ENCODE results near the gene CBFA2T3. TPM values are rescaled to one million over a fixed set of nuclear protein-coding genes. Genes with fewer than 3 reads are reported as not detected.
"Not testable (repeated sequence)": the region's sequence is repeated elsewhere in the genome, so short reads cannot be mapped to it uniquely, and the experiment has no call there.

Gene CBFA2T3
- total RNA-seq, 1 experiment from 2014 or later, result not detected

DNA sequence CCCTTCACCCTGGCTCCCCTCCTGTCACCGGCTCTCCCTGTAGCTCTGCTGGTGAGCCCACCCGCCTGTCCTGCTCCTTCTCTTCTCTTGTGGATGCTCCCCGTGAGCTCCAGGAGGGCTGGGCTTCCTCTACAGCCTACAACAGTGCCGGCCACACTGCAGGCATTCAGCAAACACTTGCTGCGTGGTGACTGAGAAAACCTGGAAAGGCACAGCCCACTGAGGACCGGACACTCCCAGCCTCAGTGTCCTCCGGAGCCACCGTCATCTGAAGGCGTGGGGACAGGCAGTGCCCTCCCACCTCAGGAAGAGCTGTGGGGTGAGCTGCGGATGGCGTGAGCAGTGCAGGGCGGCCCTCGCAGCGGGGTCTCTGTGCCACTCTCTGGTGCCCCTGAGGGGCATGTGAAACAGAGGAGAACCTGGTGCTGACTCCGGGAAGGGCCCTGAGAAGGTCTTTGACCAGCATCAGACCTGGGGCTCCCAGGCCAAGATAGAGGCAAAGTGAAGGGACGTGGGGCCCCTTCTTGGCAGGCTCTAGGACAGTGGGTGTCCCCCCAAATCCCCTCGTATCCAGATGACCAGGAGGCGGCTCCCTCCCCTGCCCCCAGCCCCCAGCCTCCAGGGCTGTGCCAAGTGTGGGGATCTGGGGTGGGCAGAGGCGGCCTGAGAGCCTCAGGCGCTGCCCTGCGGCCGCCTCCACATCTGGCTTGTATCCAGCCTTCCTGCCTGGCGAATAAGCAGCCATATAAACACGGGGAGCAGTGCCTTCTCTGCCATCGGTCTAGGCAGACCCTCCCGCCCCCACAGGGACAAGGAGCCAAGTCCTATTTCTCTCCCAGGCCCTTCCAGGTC, 66.5 kb downstream of the CBFA2T3 start:
- no peak for DNase-seq (ENCODE audit: low spot score)

GRCh38 chr16:88909431-88910210, 67.4 kb downstream of the CBFA2T3 start:
- no peak for DNase-seq (ENCODE audit: low spot score)

DNA sequence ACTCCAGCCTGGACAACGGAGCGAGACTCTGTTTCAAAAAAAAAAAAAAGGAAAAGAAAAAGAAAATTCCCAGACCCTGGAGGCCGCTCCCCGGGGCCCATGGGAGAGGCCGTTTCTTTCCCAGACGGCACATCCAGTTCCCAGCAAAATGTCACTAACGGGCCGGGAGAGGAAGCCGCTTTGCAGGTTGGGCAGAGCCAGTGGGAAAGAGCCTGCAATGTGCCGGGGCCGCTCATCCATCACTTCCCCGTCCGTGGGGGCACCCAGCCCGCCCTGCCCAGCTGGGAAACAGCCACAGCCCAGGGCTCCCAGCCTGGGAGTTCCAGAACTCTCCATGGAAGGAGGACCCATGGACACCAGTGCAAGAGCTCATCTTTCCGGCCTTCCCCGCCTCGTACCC, 68.7 kb downstream of the CBFA2T3 start:
- no peak for DNase-seq (ENCODE audit: low spot score)

DNA sequence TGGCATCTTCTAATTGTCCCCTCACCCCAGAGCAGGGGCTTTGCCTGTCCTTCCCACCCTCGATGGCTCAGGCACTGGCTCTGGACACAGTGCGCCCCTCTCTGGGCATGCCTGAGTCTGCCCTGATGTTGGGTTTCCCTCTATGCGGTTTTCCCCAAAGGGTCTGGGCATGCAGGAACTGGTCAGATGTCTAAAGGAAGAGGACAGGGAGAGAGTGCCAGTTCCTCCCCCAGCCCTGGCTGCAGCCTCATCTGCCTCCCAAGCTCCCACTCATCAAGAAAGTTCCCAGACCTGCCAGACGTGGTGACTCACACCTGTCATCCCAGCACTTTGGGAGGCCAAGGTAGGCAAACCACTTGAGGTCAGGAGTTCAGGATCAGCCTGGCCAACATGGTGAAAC, 69.2 kb downstream of the CBFA2T3 start:
- peak; percentile 92 for DNase-seq (ENCODE audit: low spot score)

DNA sequence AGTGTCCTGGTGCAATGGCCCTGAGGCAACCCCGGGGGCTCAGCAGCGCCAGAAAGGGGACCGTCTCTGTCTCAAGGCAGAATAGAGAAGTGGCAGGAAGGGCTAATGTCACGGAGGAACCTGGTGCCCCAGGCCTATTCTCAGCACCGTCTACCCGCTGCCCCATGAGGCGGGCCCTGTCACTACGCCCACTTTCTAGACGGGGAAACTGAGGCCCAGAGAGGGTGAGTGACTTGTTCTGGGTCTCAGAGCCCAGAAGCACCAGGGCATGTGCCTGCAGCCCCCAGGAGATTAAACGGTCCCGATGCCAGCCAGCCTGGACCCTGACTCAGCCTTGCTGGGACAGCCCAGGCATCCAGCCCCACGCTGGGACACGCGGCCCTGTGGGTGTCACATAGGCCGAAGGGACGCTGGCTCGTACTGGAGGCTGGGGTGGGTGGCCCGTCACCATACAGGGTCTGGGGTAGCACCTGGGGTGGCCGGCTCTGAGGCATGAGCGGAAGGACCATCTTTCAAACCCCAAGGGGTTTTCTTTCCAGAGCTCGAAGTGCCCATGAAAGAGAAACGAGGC, 70.4 kb downstream of the CBFA2T3 start:
- DNase-seq (ENCODE audit: low spot score), result no peak

- no peak for DNase-seq (ENCODE audit: low spot score)
Measured at GRCh38 chr16:88906020-88906419, 71.0 kb downstream of the CBFA2T3 start.

GRCh38 chr16:88905563-88905962, 71.4 kb downstream of the CBFA2T3 start:
- DNase-seq (ENCODE audit: low spot score), result no peak

GRCh38 chr16:88904676-88905365, 72.2 kb downstream of the CBFA2T3 start:
- DNase-seq (ENCODE audit: low spot score), result no peak

GRCh38 chr16:88903267-88903666, 73.7 kb downstream of the CBFA2T3 start:
- DNase-seq (ENCODE audit: low spot score), result no peak

- no peak for DNase-seq (ENCODE audit: low spot score)
Measured at GRCh38 chr16:88902744-88903143, 74.3 kb downstream of the CBFA2T3 start.

GRCh38 chr16:88901718-88902337, 75.2 kb downstream of the CBFA2T3 start:
- no peak for DNase-seq (ENCODE audit: low spot score)

- DNase-seq (ENCODE audit: low spot score), result no peak
Measured at GRCh38 chr16:88900662-88901052, 76.3 kb downstream of the CBFA2T3 start.

GRCh38 chr16:88899901-88900661, 76.9 kb downstream of the CBFA2T3 start:
- no peak for DNase-seq (ENCODE audit: low spot score)

DNA sequence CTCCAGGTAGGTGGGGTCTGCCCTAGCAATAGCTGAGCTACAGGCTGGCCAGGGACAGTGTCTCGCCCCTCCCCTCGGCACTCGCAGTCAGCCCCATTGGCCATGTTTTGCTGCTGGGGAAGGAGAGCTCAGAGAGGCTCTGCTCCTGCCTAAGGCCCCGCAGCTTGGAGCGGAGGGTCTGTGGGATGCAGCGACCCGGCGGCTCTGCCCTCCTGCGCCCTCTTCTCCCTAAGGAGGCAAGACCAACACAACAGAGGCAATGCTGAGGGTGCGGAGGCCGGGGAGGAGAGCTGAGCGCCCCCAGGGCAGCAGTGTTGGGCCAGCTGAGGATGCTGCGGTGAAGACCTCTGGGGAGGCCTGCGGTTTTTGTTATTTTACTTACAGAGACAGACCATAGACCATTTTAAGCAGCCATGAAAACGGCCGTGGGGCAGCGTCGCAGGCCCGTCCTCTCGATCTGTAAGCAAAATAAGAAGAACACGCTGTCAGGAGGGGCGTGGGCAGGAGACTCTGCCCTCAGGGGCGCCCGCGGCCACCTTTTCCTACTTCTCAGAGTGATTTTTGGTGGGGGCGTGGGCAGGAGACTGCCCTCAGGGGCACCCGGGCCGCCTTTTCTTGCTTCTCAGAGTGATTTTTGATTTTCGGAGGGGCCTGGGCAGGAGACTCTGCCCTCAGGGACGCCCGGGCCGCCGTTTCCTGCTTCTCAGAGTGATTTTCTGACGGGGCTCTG, 79.1 kb downstream of the CBFA2T3 start:
- DNase-seq (ENCODE audit: low spot score), result no peak

DNA sequence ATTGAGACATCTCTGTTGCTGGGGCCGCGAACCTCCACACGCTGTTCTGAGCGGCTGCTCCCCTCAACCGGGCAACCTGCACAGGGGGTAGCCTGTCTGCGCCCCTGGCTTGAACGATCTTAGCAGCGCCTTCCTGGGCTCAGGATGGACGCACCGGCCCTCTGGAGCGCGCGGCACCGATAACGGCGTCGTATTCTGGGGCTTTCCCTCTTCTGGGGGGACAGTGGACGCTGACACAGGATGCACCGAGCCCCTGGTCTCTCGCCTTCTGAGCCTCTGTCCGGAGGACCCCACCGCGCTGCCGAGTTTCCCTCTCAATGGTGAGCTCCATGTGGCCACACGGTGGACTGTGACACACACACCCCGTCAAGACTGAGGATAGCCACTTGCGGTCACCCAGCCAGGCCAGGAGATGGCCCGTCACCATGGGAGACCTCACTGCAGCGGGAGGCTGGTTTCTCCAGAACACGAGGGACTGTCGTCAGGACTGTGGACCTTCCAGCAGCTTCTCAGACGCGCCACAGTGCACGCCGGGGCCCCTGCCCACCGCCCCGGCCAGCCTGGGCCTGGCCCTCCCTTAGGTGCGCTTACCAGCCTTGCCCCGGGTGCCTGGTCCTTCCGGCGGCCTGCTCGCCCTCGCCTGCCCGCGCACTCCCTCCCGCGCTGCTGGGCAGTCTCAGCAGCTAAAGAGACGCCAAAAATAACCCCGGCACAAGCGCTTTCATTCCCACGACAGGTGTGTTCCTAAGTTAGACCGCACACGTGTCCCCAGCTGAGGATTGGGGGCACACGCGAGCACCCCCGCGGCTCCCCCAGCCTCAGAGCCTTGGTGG, 80.6 kb downstream of the CBFA2T3 start:
- DNase-seq (ENCODE audit: low spot score), result no peak

GRCh38 chr16:88895335-88895734, 81.7 kb downstream of the CBFA2T3 start:
- no peak for DNase-seq (ENCODE audit: low spot score)

DNA sequence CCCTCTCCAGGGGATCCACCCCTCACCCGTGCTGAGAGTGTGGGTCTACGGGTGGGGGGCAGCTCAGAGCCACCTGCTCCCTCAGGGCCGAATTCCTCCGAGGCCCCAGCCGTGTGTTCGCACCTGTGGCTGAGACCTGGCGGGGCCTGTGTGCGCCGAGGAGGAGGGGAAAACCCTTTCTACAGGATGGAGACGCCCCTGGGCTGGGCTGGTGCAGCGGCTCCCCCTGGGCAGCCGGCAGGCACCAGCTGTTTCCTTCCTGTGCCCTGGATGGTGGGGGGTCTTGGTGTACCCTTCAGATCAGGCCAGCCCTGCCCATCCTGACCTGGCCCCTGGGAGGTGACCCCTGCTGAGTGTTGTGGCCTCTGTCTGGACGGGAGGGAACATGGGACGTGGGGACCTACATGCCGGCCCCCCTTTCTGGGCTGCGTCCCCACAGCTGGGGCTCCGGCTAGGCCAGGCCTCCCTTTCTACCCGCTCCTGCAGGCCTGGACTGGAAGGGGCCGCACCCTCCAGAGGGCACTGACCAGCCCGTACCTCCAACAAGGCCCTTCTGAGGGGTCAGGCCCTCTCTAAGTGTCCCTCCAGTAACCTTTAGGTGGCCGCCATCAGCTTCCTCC, 82.2 kb downstream of the CBFA2T3 start:
- no peak for DNase-seq (ENCODE audit: low spot score)

DNA sequence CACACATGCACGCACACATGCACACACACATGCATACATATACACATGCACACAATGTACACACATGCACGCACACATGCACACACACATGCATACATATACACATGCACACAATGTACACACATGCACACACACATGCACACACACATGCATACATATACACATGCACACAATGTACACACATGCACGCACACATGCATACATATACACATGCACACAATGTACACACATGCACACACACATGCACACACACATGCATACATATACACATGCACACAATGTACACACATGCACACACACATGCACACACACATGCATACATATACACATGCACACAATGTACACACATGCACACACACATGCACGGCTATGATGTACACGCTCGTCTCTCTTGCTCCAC, 82.7 kb downstream of the CBFA2T3 start:
- DNase-seq (ENCODE audit: low spot score), result not testable (repeated sequence)
